Fibroblast of lung (primary cell): ENCODE data around the gene VTI1A.

ENCODE experiments used
- EZH2 ChIP-seq: IDR thresholded peaks from 2 replicates; pipeline ENCODE4 v1.5.1; 2012; ENCODE audit warnings: low read length, control low read depth, mild to moderate bottlenecking; ENCODE audit errors: missing control alignments
- TF ChIP-seq, protein P1 (sequence below), 2 donors: IDR thresholded peaks in 1 of 2; conservative IDR thresholded peaks in 1 of 2; 1 replicate in 1 of 2; 2 replicates in 1 of 2; pipeline ENCODE4 v1.5.1; 2011 to 2012; ENCODE audit warnings: low read length in 2 of 2, control low read depth in 1 of 2, inconsistent platforms in 1 of 2, low read depth in 1 of 2, mild to moderate bottlenecking in 1 of 2

DNA sequence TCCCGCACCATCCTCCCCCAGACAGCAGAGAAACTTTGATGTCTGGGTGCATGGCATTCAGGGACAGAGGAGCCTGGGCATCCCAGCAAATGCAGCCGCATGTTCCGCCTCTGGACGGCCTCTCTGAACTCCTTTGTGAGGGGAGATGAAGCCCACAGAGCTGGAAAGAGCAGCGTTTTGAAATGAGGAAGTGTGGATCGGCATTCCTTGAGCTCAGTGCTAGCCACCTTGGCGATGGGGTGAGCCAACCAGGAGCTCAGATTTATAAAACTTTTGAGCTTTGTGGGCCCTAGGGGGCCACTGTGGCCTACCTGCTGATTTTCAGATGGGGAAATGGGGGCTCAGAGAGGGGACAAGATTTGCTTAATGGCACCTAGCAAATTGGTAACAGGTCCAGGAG lies 376.6 kb downstream of the VTI1A start:
- TF ChIP-seq, protein P1, sequence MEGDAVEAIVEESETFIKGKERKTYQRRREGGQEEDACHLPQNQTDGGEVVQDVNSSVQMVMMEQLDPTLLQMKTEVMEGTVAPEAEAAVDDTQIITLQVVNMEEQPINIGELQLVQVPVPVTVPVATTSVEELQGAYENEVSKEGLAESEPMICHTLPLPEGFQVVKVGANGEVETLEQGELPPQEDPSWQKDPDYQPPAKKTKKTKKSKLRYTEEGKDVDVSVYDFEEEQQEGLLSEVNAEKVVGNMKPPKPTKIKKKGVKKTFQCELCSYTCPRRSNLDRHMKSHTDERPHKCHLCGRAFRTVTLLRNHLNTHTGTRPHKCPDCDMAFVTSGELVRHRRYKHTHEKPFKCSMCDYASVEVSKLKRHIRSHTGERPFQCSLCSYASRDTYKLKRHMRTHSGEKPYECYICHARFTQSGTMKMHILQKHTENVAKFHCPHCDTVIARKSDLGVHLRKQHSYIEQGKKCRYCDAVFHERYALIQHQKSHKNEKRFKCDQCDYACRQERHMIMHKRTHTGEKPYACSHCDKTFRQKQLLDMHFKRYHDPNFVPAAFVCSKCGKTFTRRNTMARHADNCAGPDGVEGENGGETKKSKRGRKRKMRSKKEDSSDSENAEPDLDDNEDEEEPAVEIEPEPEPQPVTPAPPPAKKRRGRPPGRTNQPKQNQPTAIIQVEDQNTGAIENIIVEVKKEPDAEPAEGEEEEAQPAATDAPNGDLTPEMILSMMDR (conservative IDR thresholded peaks at IDR 0.05 in 1 of 2, IDR thresholded peaks at IDR 0.05 in 1 of 2; ENCODE audit: low read depth in 1 of 2, low read length in 2 of 2): no peak
- TF ChIP-seq EZH2: no peak
